GM12878 (cell line): ENCODE results near the gene MTRFR. TPM values are rescaled to one million over a fixed set of nuclear protein-coding genes. Genes with fewer than 3 reads are reported as not detected.

Source experiments
- ATAC-seq: fragments of 200-7000 bp; cut with Tn5 transposase; 3 replicates; pipeline ENCODE4 v1.9.1; 2020; ENCODE audit warnings: mild to moderate bottlenecking, moderate library complexity
- BruUV-seq: library from RNA; stranded (reverse); fragments of 400-500 nt; replicated peaks from 2 replicates; lab custom pipeline; 2021; lab: Mats Ljungman, UMichigan
- CTCF ChIA-PET: fragments of 300-600 bp; sonication (Branson Sonifier 250); formaldehyde crosslinking; extraction: SDS; loops from one replicate; lab custom pipeline; 2021; ENCODE audit warnings: inconsistent platforms; lab: Yijun Ruan, JAX
- POLR2A ChIA-PET: fragments of 350-600 bp; formaldehyde crosslinking; extraction: SDS; loops from one replicate; lab custom pipeline; 2021; ENCODE audit warnings: inconsistent platforms; lab: Charles Lee
- RAD21 ChIA-PET: fragments of 300-600 bp; sonication (Branson Sonifier 250); formaldehyde crosslinking; loops from one replicate; lab custom pipeline; 2023; ENCODE audit warnings: antibody characterized with exemption; ENCODE audit not compliant: unreplicated experiment; lab: Charles Lee
- SMC1A ChIA-PET: fragments of 300-600 bp; sonication (Branson Sonifier 250); formaldehyde crosslinking; loops from one replicate; lab custom pipeline; 2023; ENCODE audit not compliant: unreplicated experiment, uncharacterized antibody; lab: Charles Lee
- DNase-seq: peaks from one replicate; pipeline ENCODE4 v3.0.0-alpha.2; 2011; ENCODE audit warnings: low read depth, low spot score
- FAIRE-seq: peaks from 3 replicates; lab custom pipeline; 2011; peaks lifted over from hg19 to GRCh38; lab: Jason Lieb, UNC
- H2AFZ ChIP-seq: 2 replicates; pipeline ENCODE4 v1.6.0; 2011; ENCODE audit warnings: low read depth, low read length, control low read depth; ENCODE audit not compliant: control insufficient read depth
- H3K27ac ChIP-seq: 2 replicates; pipeline ENCODE4 v1.5.1; 2011; ENCODE audit warnings: control low read depth; ENCODE audit not compliant: control insufficient read depth, insufficient read depth
- H3K27me3 ChIP-seq, 2 experiments: replicated peaks in 1 of 2; 2 replicates each; pipeline versions ENCODE4 v1.6.0 to v1.6.1; 2011; ENCODE audit warnings: low read length in 1 of 2; ENCODE audit not compliant: control insufficient read depth in 2 of 2, insufficient read depth in 2 of 2
- H3K36me3 ChIP-seq, 2 experiments: 2 replicates each; pipeline ENCODE4 v1.5.1; 2011; ENCODE audit warnings: low read length in 1 of 2; ENCODE audit not compliant: control insufficient read depth in 2 of 2, insufficient read depth in 2 of 2
- H3K4me1 ChIP-seq: 2 replicates; pipeline ENCODE4 v1.6.1; 2011; ENCODE audit warnings: mild to moderate bottlenecking, low read length, moderate library complexity, mixed read lengths; ENCODE audit not compliant: control insufficient read depth, insufficient read depth
- H3K4me2 ChIP-seq: 2 replicates; pipeline ENCODE4 v1.6.0; 2011; ENCODE audit warnings: control low read depth; ENCODE audit not compliant: control insufficient read depth, insufficient read depth
- H3K4me3 ChIP-seq: fragments of 200-600 bp; sonication (generic); 2 replicates; pipeline ENCODE4 v1.5.1; 2016
- H3K79me2 ChIP-seq: 2 replicates; pipeline ENCODE4 v1.6.0; 2011; ENCODE audit warnings: low read length; ENCODE audit not compliant: control insufficient read depth, insufficient read depth
- H3K9ac ChIP-seq: 2 replicates; pipeline ENCODE4 v1.8.0; 2011; ENCODE audit warnings: low read length, control low read depth, mixed read lengths; ENCODE audit not compliant: control insufficient read depth, insufficient read depth
- H3K9me3 ChIP-seq: replicated peaks from 3 replicates; pipeline ENCODE4 v1.5.1; 2011; ENCODE audit warnings: mild to moderate bottlenecking, low read length; ENCODE audit not compliant: control insufficient read depth, insufficient read depth
- H4K20me1 ChIP-seq: 2 replicates; pipeline ENCODE4 v1.6.0; 2011; ENCODE audit not compliant: control insufficient read depth, insufficient read depth
- CHD1 ChIP-seq: IDR thresholded peaks from 2 replicates; pipeline ENCODE4 v1.6.1; 2012; ENCODE audit warnings: low read depth, low read length, improper control_type of control experiment
- E2F4 ChIP-seq: IDR thresholded peaks from 2 replicates; pipeline ENCODE4 v1.6.1; 2012; ENCODE audit warnings: low read depth, low read length, improper control_type of control experiment
- TAF1 ChIP-seq: IDR thresholded peaks from 2 replicates; pipeline ENCODE4 v1.6.1; 2011; ENCODE audit warnings: mild to moderate bottlenecking, low read depth, low read length, borderline replicate concordance
- WGBS: methylation state at CpG from one replicate; pipeline ENCODE4 v1.1.6; 2016; ENCODE audit warnings: low lambda C conversion rate; ENCODE audit not compliant: insufficient replicate concordance, insufficient coverage; ENCODE audit errors: missing lambda C conversion rate; 5-methylcytosine and 5-hydroxymethylcytosine counted together
- in situ Hi-C: fragments of 300-500 bp; cut with MboI; formaldehyde crosslinking; loops from 9 replicates; pipeline ENCODE4 v1.14.3; 2018; ENCODE audit warnings: mixed read lengths
- intact Hi-C: fragments of 100-400 bp; cut with micrococcal nuclease; formaldehyde crosslinking; loops from one replicate; pipeline ENCODE4 v1.14.2; 2022; ENCODE audit not compliant: unreplicated experiment
- polyA plus RNA-seq, 11 experiments: library from polyadenylated mRNA; depleted of rRNA in 4 of 11; unstranded in 6 of 11; stranded (reverse) in 5 of 11; fragments of >200 nt; fragmentation: Nextera tagmentation in 4 of 11; fragmentation: Illumina TruSeq in 1 of 11; extraction: Ambion mirVana in 4 of 11; extraction: Trizol in 1 of 11; gene quantifications; 1 replicate in 1 of 11; 2 replicates in 10 of 11; pipeline versions ENCODE4 v1.2.1 to v1.2.3, GENCODE V29; 2011 to 2016; ENCODE audit warnings: inconsistent platforms in 2 of 11, missing spikeins in 2 of 11, low read depth in 1 of 11
- total RNA-seq, 4 experiments: library from RNA; depleted of rRNA in 3 of 4; stranded (reverse); fragments of >200 nt in 3 of 4; fragmentation: Illumina TruSeq in 1 of 4; extraction: Trizol in 1 of 4; gene quantifications; 2 replicates each; pipeline versions ENCODE4 v1.2.1 to v1.2.3, GENCODE V29; 2013 to 2021
- TF ChIP-seq, protein P1 (sequence below): fragments of 450-650 bp; IDR thresholded peaks from 2 replicates; pipeline ENCODE4 v1.6.1; 2018; ENCODE audit warnings: mild to moderate bottlenecking, low read depth, moderate library complexity; ENCODE audit not compliant: partially characterized antibody

MTRFR gene
- total and polyA plus RNA-seq, 10 of the 15 experiments (the other 5 are each of a cell fraction or from before 2014, with no cell fraction given): 12.2 to 33.4 (median 24.8) TPM

- ATAC-seq (no peak), DNase-seq (no peak), FAIRE-seq (no peak)
- H2AFZ ChIP-seq: no peak overlapping the region
- ChIA-PET SMC1A (no interaction called here), CTCF (no interaction called here), RAD21 (no interaction called here), POLR2A (interaction anchor here (0.6 to 0.7 kb wide), 2 partner anchors 18 to 23 kb away, joined by 3 to 5 read pairs; no protein-coding TSS in a partner anchor)
- no peaks in the 10 kb centered on the region for H3K27me3 ChIP-seq
- BruUV-seq: no TSS peak
- in situ Hi-C loops (no loop called here), intact Hi-C loops (no loop called here)
- no peaks in the 10 kb centered on the region for H4K20me1 ChIP-seq
- H3K4me3 ChIP-seq: no peak overlapping the region
- H3K4me1 ChIP-seq: peaks cover 4% of the 10 kb centered on the region; the same call in 1 of the 2 replicates
- no peaks in the 10 kb centered on the region for H3K9me3 ChIP-seq
- no peak overlapping the region for H3K27ac ChIP-seq
- TF ChIP-seq CHD1 (no peak), E2F4 (no peak), TAF1 (no peak)
- TF ChIP-seq, protein P1, sequence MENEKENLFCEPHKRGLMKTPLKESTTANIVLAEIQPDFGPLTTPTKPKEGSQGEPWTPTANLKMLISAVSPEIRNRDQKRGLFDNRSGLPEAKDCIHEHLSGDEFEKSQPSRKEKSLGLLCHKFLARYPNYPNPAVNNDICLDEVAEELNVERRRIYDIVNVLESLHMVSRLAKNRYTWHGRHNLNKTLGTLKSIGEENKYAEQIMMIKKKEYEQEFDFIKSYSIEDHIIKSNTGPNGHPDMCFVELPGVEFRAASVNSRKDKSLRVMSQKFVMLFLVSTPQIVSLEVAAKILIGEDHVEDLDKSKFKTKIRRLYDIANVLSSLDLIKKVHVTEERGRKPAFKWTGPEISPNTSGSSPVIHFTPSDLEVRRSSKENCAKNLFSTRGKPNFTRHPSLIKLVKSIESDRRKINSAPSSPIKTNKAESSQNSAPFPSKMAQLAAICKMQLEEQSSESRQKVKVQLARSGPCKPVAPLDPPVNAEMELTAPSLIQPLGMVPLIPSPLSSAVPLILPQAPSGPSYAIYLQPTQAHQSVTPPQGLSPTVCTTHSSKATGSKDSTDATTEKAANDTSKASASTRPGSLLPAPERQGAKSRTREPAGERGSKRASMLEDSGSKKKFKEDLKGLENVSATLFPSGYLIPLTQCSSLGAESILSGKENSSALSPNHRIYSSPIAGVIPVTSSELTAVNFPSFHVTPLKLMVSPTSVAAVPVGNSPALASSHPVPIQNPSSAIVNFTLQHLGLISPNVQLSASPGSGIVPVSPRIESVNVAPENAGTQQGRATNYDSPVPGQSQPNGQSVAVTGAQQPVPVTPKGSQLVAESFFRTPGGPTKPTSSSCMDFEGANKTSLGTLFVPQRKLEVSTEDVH: no peak
- no peak overlapping the region for H3K4me2 ChIP-seq
- H3K36me3 ChIP-seq: no peaks in the 10 kb centered on the region
- WGBS: 100% methylated on average over 2 of the region's 2 CpGs
- H3K79me2 ChIP-seq: no peaks in the 10 kb centered on the region
- no peak overlapping the region for H3K9ac ChIP-seq
Measured at GRCh38 chr12:123280971-123281370, 47.7 kb downstream of the MTRFR start.
